GM10248 (cell line): ENCODE data around the gene NKD1.

Experiments used
- CTCF ChIA-PET: fragments of 300-600 bp; sonication (Branson Sonifier 250); formaldehyde crosslinking; extraction: SDS; loops from one replicate; lab custom pipeline; 2021; ENCODE audit warnings: antibody characterized with exemption; lab: Yijun Ruan, JAX
- POLR2A ChIA-PET: fragments of 350-650 bp; sonication (Branson Sonifier 250); formaldehyde crosslinking; extraction: SDS; loops from one replicate; lab custom pipeline; 2020; ENCODE audit warnings: antibody characterized with exemption; lab: Yijun Ruan, JAX
- DNase-seq: peaks from one replicate; pipeline ENCODE4 v3.0.0; 2012; ENCODE audit errors: extremely low spot score
- CTCF ChIP-seq: IDR thresholded peaks from 2 replicates; pipeline ENCODE4 v1.5.1; 2012; ENCODE audit warnings: mild to moderate bottlenecking, low read depth; ENCODE audit errors: extremely low read depth, missing control alignments, control extremely low read depth

Gene NKD1

DNA sequence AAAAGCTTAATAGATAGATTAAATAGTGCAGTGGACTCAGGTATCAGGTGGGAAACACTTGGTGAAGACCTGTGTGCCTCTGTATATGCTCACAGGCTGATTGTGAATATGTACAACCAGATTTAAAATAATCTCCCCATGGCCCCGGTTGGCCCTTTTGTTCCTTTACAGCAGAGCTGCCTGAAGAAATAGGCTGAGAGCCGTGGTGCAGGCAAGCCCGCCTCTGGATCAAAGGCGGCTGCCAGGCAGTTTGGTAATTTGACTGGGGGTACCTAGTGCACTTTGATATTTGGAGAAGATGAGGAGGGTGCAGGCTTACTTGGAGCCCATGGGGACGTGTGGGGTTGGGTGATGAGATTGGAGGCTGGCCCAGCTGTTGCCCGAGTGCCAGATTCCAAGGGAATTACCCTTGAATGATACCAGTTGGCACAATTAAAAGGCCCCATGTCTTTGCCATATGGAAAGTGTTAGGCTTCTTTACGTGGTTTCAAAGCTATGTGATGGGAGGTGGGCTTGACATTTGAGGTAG, 5.0 kb downstream of the NKD1 start:
- TF ChIP-seq CTCF = no peak
- POLR2A ChIA-PET = no interaction called here
- no peak for DNase-seq
- CTCF ChIA-PET = interaction anchor here (1.3 to 2.0 kb wide), 2 partner anchors 13 to 253 kb away, joined by 4 read pairs; no protein-coding TSS in a partner anchor

DNA sequence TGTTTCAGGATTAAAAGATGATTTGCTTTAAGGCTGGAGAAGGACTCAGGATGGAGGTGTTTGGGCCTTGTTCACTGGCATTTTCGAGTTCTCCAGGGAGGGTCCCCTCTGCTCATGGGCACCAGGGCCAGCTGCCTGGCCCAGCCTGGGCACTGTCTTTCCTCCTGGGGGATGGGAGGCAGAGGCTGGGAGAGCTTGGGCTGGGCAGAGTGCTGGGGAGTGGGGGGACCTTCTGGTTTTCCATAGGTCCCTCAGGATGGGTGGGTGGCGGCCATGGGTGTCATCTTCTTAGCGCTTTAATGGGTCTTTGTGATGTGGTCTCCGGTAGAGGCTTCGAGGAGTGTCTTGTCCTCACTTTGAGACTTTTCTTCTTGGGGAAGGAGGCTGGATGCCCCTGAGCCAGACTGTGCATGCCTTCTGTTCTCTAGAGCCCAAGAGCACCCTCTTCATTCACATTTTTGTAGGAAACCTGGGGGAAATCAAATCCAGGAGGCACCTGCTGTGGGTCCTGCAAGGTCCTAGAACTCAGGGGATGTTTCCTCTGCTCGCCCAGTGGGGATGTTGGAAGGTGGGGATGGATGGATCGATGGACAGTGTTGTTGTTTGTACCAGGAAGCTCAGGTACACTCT, 5.7 kb downstream of the NKD1 start:
- ChIA-PET CTCF (interaction anchor here (1.0 to 2.0 kb wide), 3 partner anchors 13 to 253 kb away, joined by 3 to 4 read pairs (median 4); no protein-coding TSS in a partner anchor), POLR2A (no interaction called here)
- no peak for TF ChIP-seq CTCF
- no peak for DNase-seq

GRCh38 chr16:50555269-50555875, 7.2 kb downstream of the NKD1 start:
- ChIA-PET CTCF (no interaction called here), POLR2A (no interaction called here)
- no peak for TF ChIP-seq CTCF
- no peak for DNase-seq

DNA sequence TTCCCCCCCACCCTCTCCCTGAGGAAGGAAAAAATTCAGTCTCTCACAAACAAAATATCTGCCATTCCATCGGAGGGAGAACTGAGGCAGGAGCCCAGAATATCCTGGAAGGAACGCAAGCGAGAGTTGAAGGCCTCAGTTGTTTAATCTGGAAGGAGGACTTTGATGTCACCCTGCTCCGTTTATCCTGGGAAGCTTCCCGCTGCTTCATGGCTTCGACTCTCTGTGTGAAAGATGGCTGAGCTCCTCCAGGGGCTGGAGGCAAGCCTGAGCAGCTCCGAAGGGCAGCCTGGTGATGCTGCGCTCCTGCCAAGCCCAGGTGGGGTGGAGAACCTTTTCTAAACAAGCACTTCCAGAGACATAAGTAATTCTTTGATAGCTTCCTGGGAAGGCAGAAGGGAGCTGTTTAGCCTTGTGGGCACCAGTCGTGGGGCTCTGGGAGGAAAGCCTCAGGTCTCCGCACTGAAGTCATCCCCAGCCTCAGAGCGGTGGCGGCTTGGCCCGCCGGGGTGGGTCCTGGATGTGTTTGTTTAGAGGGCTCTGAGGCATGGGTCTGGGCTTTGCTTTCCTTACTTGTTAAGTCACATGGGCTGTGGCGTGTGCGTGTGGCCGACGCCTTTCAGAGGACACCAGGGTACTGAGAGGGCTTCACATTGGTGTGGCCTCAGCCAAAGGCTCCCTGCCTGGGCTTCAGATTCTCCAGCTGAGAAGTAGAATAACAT, 7.9 kb downstream of the NKD1 start:
- POLR2A ChIA-PET = no interaction called here
- CTCF ChIA-PET = no interaction called here
- DNase-seq = no peak
- TF ChIP-seq CTCF = no peak

DNA sequence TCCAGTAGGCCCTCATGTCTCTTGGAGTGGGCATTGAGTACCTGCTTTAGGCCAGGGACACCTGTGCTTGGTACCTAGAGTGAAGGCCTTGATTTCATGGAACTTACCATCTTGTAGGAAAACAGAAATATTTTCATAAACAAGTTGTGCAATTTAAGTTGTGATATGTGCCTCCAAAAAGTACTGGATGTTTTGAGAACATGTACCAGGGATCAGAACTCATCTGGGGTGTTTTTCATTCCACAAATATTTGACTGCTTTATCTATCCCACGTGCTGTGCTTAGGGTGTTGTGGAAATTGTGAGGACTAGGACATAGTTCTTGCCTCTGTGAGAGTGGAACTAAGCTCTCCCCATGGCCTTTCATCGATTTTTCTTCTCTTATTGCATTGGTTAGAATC, 8.8 kb downstream of the NKD1 start:
- no peak for TF ChIP-seq CTCF
- DNase-seq = no peak
- POLR2A ChIA-PET = no interaction called here
- CTCF ChIA-PET = interaction anchor here (3.5 kb wide), 1 partner anchor 249 kb away, joined by 12 read pairs; no protein-coding TSS in a partner anchor

- ChIA-PET CTCF (interaction anchor here (3.5 kb wide), 1 partner anchor 247 kb away, joined by 12 read pairs; no protein-coding TSS in a partner anchor), POLR2A (no interaction called here)
These were observed 10.7 kb downstream of the NKD1 start for GRCh38 chr16:50558913-50559312.

More at GRCh38 chr16:50558913-50559312, 10.7 kb downstream of the NKD1 start:
- TF ChIP-seq CTCF = no peak
- no peak for DNase-seq
